Body of pancreas (tissue), 4 donors: ENCODE data around the gene FTSJ1.

Source experiments
- CTCF ChIP-seq, 7 experiments: fragments of 450-650 bp in 4 of 7; fragments of 200-600 bp in 3 of 7; sonication (generic) in 3 of 7; IDR thresholded peaks; one replicate each; pipeline ENCODE4 v1.5.1; 2016 to 2019; ENCODE audit warnings: antibody characterized with exemption in 7 of 7
- POLR2A ChIP-seq, 3 donors: fragments of 450-650 bp; IDR thresholded peaks; one replicate each; pipeline ENCODE4 v1.6.1; 2016; ENCODE audit warnings: antibody characterized with exemption in 3 of 3, mild to moderate bottlenecking in 2 of 3

DNA sequence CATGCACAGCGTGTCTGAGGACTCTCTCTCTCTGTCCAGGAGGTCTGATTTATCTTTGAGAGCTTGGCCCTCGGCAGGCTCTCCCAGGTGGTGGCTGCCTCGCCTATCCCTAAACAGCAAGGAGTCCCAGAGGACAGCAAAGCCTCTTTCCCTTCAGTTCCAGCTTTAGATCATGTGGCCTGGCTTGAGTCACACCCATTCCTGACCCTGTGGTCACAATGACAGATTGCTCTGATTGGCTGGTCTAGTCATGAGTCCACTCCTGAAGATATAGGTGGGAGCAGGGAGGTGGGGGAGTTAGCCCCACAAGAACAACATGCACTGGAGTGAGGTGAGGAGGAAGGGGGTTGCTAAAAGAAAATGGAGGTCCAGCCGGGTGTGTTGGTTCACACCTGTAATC lies 20.7 kb downstream of the FTSJ1 start:
- TF ChIP-seq CTCF (IDR thresholded peaks at IDR 0.05) (no peak), POLR2A (IDR thresholded peaks at IDR 0.05) (no peak)
